GM20431 (cell line): ENCODE measurements around the gene CLCNKA.

Experiments
- in situ Hi-C: fragments of 300-500 bp; cut with MseI, MboI; formaldehyde crosslinking; loops from one replicate; pipeline ENCODE4 v1.15.0; 2020; ENCODE audit warnings: low sequenced_read_pairs; ENCODE audit not compliant: unreplicated experiment

The CLCNKA gene

GRCh38 chr1:16072095-16072494 is 50.3 kb downstream of the CLCNKA start:
- in situ Hi-C loops = no loop called here

- in situ Hi-C loops = no loop called here
Observed at GRCh38 chr1:16072616-16073484, 51.0 kb downstream of the CLCNKA start.

GRCh38 chr1:16073490-16074119 is 51.8 kb downstream of the CLCNKA start, which contains the start of gene FAM131C:
Gene FAM131C, minus strand, starts transcription at chr1:16073651. Its CDS starts 209 bp downstream, at chr1:16073442.
- in situ Hi-C loops = no loop called here

GRCh38 chr1:16074217-16074616 is 52.4 kb downstream of the CLCNKA start:
- in situ Hi-C loops = no loop called here

- in situ Hi-C loops = loop anchor here (25.0 kb wide), 1 partner anchor 287 kb away; the partner anchor contains the start of genes FBXO42 and SZRD1
Observed at GRCh38 chr1:16075337-16076030, 53.6 kb downstream of the CLCNKA start.

GRCh38 chr1:16076031-16076864 is 54.4 kb downstream of the CLCNKA start:
- in situ Hi-C loops = loop anchor here (25.0 kb wide), 1 partner anchor 286 kb away; the partner anchor contains the start of genes FBXO42 and SZRD1

GRCh38 chr1:16076865-16077238 is 55.0 kb downstream of the CLCNKA start:
- in situ Hi-C loops = loop anchor here (25.0 kb wide), 1 partner anchor 285 kb away; the partner anchor contains the start of genes FBXO42 and SZRD1

GRCh38 chr1:16077406-16078245 is 55.8 kb downstream of the CLCNKA start:
- in situ Hi-C loops = loop anchor here (25.0 kb wide), 1 partner anchor 285 kb away; the partner anchor contains the start of genes FBXO42 and SZRD1

- in situ Hi-C loops = loop anchor here (25.0 kb wide), 1 partner anchor 283 kb away; the partner anchor contains the start of genes FBXO42 and SZRD1
Observed at GRCh38 chr1:16078925-16079656, 57.3 kb downstream of the CLCNKA start.

GRCh38 chr1:16080422-16081150 is 58.8 kb downstream of the CLCNKA start:
- in situ Hi-C loops = loop anchor here (5.0 to 25.0 kb wide), 2 partner anchors 107 to 282 kb away; partner anchors contain the start of genes FBXO42 and SZRD1

- in situ Hi-C loops = loop anchor here (5.0 to 25.0 kb wide), 2 partner anchors 106 to 281 kb away; partner anchors contain the start of genes FBXO42 and SZRD1
Observed at GRCh38 chr1:16081636-16082035, 59.8 kb downstream of the CLCNKA start.

GRCh38 chr1:16082283-16083038 is 60.6 kb downstream of the CLCNKA start:
- in situ Hi-C loops = loop anchor here (5.0 to 25.0 kb wide), 2 partner anchors 105 to 280 kb away; partner anchors contain the start of genes FBXO42 and SZRD1

- in situ Hi-C loops = loop anchor here (5.0 to 25.0 kb wide), 2 partner anchors 104 to 279 kb away; partner anchors contain the start of genes FBXO42 and SZRD1
Observed at GRCh38 chr1:16083486-16083885, 61.6 kb downstream of the CLCNKA start.
